NB4 (cell line): ENCODE results near the gene GTPBP8.

Experiments
- MAX ChIP-seq: IDR thresholded peaks from 2 replicates; pipeline ENCODE4 v1.6.1; 2011; ENCODE audit warnings: low read depth, low read length
- MYC ChIP-seq: IDR thresholded peaks from 2 replicates; pipeline ENCODE4 v1.6.1; 2011; ENCODE audit warnings: low read depth, low read length
- POLR2A ChIP-seq: IDR thresholded peaks from 2 replicates; pipeline ENCODE4 v1.6.1; 2011; ENCODE audit warnings: mild to moderate bottlenecking; ENCODE audit not compliant: insufficient read length; ENCODE audit errors: extremely low read depth
- TF ChIP-seq, protein P1 (sequence below): IDR thresholded peaks from one replicate; pipeline ENCODE4 v1.5.1; 2012; ENCODE audit warnings: low read depth, low read length

GRCh38 chr3:112958811-112959560 lies 31.8 kb upstream of the GTPBP8 start:
- TF ChIP-seq, protein P1, sequence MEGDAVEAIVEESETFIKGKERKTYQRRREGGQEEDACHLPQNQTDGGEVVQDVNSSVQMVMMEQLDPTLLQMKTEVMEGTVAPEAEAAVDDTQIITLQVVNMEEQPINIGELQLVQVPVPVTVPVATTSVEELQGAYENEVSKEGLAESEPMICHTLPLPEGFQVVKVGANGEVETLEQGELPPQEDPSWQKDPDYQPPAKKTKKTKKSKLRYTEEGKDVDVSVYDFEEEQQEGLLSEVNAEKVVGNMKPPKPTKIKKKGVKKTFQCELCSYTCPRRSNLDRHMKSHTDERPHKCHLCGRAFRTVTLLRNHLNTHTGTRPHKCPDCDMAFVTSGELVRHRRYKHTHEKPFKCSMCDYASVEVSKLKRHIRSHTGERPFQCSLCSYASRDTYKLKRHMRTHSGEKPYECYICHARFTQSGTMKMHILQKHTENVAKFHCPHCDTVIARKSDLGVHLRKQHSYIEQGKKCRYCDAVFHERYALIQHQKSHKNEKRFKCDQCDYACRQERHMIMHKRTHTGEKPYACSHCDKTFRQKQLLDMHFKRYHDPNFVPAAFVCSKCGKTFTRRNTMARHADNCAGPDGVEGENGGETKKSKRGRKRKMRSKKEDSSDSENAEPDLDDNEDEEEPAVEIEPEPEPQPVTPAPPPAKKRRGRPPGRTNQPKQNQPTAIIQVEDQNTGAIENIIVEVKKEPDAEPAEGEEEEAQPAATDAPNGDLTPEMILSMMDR, result no peak
- TF ChIP-seq POLR2A (no peak), MYC (no peak), MAX (no peak)
